CD4-positive, alpha-beta memory T cell (primary cell): ENCODE data around the gene MYO3A. TPM values are rescaled to one million over a fixed set of nuclear protein-coding genes. Genes with fewer than 3 reads are reported as not detected.
A peak's percentile ranks its signal among the peaks of the same experiment; 100 is the strongest.

Experiments
- CTCF ChIA-PET: fragments of 350-600 bp; sonication (Branson Sonifier 250); formaldehyde crosslinking; loops from one replicate; lab custom pipeline; 2021; ENCODE audit warnings: inconsistent platforms; ENCODE audit not compliant: partially characterized antibody; lab: Charles Lee
- POLR2A ChIA-PET: fragments of 350-600 bp; sonication (Branson Sonifier 250); formaldehyde crosslinking; loops from one replicate; lab custom pipeline; 2021; ENCODE audit not compliant: partially characterized antibody; lab: Charles Lee
- DNase-seq, 5 donors: peaks; one replicate each; pipeline versions ENCODE4 v3.0.0 to v3.0.0-alpha.2; 2020 to 2022; ENCODE audit warnings: mixed read lengths in 1 of 5
- H3K27ac ChIP-seq: one replicate; pipeline ENCODE4 v1.7.0; 2013; ENCODE audit warnings: low read depth, low read length
- H3K27me3 ChIP-seq: 2 replicates; pipeline ENCODE4 v1.7.0; 2013; ENCODE audit warnings: mild to moderate bottlenecking, low read length, moderate library complexity; ENCODE audit not compliant: insufficient read depth
- H3K36me3 ChIP-seq: 2 replicates; pipeline ENCODE4 v1.7.0; 2013; ENCODE audit warnings: mild to moderate bottlenecking, low read length, moderate library complexity; ENCODE audit not compliant: insufficient read depth
- H3K4me1 ChIP-seq: 2 replicates; pipeline ENCODE4 v1.7.0; 2013; ENCODE audit warnings: mild to moderate bottlenecking, low read length, moderate library complexity; ENCODE audit not compliant: insufficient read depth
- H3K4me3 ChIP-seq, 2 donors: one replicate each; pipeline ENCODE4 v1.7.0; 2013; ENCODE audit warnings: low read length in 2 of 2, mild to moderate bottlenecking in 1 of 2
- H3K9me3 ChIP-seq, 2 donors: one replicate each; pipeline ENCODE4 v1.7.0; 2013; ENCODE audit warnings: low read length in 2 of 2, control low read depth in 1 of 2; ENCODE audit not compliant: control insufficient read depth in 1 of 2
- H3K27ac Mint-ChIP-seq, 7 donors: one replicate each; pipeline ENCODE4 v1.8.0; 2020 to 2021; ENCODE audit warnings: mixed read lengths in 7 of 7, mild to moderate bottlenecking in 6 of 7, inconsistent platforms in 3 of 7, moderate library complexity in 3 of 7
- H3K27me3 Mint-ChIP-seq, 2 donors: one replicate each; pipeline ENCODE4 v1.8.0; 2020 to 2021; ENCODE audit warnings: mixed read lengths in 2 of 2
- H3K36me3 Mint-ChIP-seq, 2 donors: one replicate each; pipeline ENCODE4 v1.8.0; 2020 to 2021; ENCODE audit warnings: mixed read lengths in 2 of 2, inconsistent platforms in 1 of 2, mild to moderate bottlenecking in 1 of 2
- H3K4me1 Mint-ChIP-seq, 4 donors: one replicate each; pipeline ENCODE4 v1.8.0; 2020 to 2021; ENCODE audit warnings: mixed read lengths in 4 of 4, mild to moderate bottlenecking in 1 of 4
- H3K4me3 Mint-ChIP-seq, 8 donors: one replicate each; pipeline ENCODE4 v1.8.0; 2020 to 2021; ENCODE audit warnings: mixed read lengths in 8 of 8, mild to moderate bottlenecking in 7 of 8, moderate library complexity in 6 of 8, inconsistent platforms in 3 of 8
- H3K9me3 Mint-ChIP-seq, 8 donors: one replicate each; pipeline ENCODE4 v1.8.0; 2020 to 2021; ENCODE audit warnings: mixed read lengths in 8 of 8, mild to moderate bottlenecking in 5 of 8, inconsistent platforms in 3 of 8, moderate library complexity in 1 of 8
- intact Hi-C: fragments of 100-400 bp; cut with micrococcal nuclease; formaldehyde crosslinking; loops from one replicate; pipeline ENCODE4 v1.15.1; 2023
- polyA plus RNA-seq, 2 donors: library from polyadenylated mRNA; unstranded; fragments of 300-500 nt; fragmentation: Illumina TruSeq; gene quantifications; one replicate each; pipeline ENCODE4 v1.2.3, GENCODE V29; 2021
- total RNA-seq, 2 experiments: library from RNA; stranded (reverse); gene quantifications; one replicate each; pipeline ENCODE4 v1.2.3, GENCODE V29; 2021

The MYO3A gene
- total and polyA plus RNA-seq, 4 experiments from 2014 or later = not detected

GRCh38 chr10:26177341-26177740 lies 243.3 kb downstream of the MYO3A start:
- ChIA-PET CTCF (no interaction called here), POLR2A (no interaction called here)
- Histone ChIP-seq H3K27me3 (no peaks in the 10 kb centered on the region), H3K9me3 (no peaks in the 10 kb centered on the region), H3K4me1 (no peaks in the 10 kb centered on the region), H3K27ac (no peak overlapping the region), H3K36me3 (no peaks in the 10 kb centered on the region), H3K4me3 (no peak overlapping the region)
- H3K9me3 Mint-ChIP-seq = no peaks in the 10 kb centered on the region
- H3K4me3 Mint-ChIP-seq = no peak overlapping the region
- no peak for DNase-seq
- H3K4me1 Mint-ChIP-seq = no peaks in the 10 kb centered on the region
- intact Hi-C loops = no loop called here
- peaks cover 4 to 10% of the 10 kb centered on the region in 2 donors for H3K27me3 Mint-ChIP-seq
- H3K27ac Mint-ChIP-seq = no peak overlapping the region
- no peaks in the 10 kb centered on the region for H3K36me3 Mint-ChIP-seq

DNA sequence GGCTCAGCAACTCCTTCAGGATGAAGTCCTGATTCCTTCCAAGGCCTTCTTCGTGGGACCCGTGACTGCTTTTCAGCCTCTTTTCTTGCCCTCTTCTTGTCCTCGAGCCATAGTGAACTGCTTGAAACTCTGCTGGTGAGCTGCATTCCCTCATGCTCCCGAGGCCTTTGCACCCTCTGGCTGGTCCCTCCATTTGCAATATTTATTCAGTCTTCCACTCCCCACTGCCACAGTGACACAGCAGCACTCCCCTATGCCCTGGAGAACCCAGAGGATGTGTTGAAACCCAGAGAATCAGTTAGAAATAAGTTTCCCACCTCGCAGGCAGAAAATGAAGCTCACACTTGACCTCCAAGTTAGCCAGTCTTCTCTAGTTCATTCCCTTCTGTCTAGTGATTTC lies 260.2 kb downstream of the MYO3A start:
- CTCF ChIA-PET = no interaction called here
- peaks cover 0 to 4% (median 0%) of the 10 kb centered on the region in 4 donors for H3K4me1 Mint-ChIP-seq
- H3K27me3 Mint-ChIP-seq = peaks cover 3 to 11% of the 10 kb centered on the region in 2 donors
- intact Hi-C loops = no loop called here
- no peak for DNase-seq
- H3K27ac Mint-ChIP-seq = no peak overlapping the region
- Histone ChIP-seq H3K4me1 (no peaks in the 10 kb centered on the region), H3K36me3 (no peaks in the 10 kb centered on the region), H3K4me3 (no peak overlapping the region), H3K9me3 (no peaks in the 10 kb centered on the region), H3K27me3 (no peaks in the 10 kb centered on the region), H3K27ac (no peak overlapping the region)
- no peak overlapping the region for H3K4me3 Mint-ChIP-seq
- POLR2A ChIA-PET = no interaction called here
- peaks cover 0 to 4% (median 0%) of the 10 kb centered on the region in 8 donors for H3K9me3 Mint-ChIP-seq
- H3K36me3 Mint-ChIP-seq = no peaks in the 10 kb centered on the region

- Mint-ChIP-seq H3K27me3 (peaks cover 0 to under 1% of the 10 kb centered on the region in 2 donors), H3K27ac (no peak overlapping the region), H3K4me1 (peaks cover 0 to 4% (median 0%) of the 10 kb centered on the region in 4 donors), H3K4me3 (no peak overlapping the region), H3K9me3 (peaks cover 0 to 4% (median 0%) of the 10 kb centered on the region in 8 donors), H3K36me3 (no peaks in the 10 kb centered on the region)
- ChIA-PET POLR2A (no interaction called here), CTCF (no interaction called here)
- no peaks in the 10 kb centered on the region for H3K27me3 ChIP-seq
- no peak overlapping the region for H3K27ac ChIP-seq
- H3K4me3 ChIP-seq = no peak overlapping the region
- intact Hi-C loops = no loop called here
- no peaks in the 10 kb centered on the region for H3K4me1 ChIP-seq
- no peaks in the 10 kb centered on the region for H3K9me3 ChIP-seq
- no peaks in the 10 kb centered on the region for H3K36me3 ChIP-seq
- no peak for DNase-seq
Measured at GRCh38 chr10:26197248-26197647, 263.2 kb downstream of the MYO3A start.

DNA sequence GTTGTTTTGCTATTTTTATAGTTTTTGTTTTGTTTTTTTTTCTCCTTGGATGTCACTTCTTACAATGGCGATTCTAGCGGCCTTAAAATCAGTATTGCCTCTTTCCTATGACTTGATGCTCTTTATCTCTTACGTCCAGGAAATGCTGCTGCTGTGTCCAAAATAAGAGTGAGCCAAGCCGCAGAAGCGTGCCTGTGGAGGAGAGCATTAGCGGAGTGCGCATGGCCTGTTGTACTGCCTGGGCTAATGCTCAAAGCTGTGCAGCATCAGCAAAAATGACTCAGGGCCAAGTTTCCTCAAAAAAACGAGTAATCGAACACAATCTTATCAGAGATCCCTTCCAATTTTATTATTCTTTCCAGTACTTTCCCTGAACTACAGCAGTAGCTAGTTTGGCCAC lies 264.1 kb downstream of the MYO3A start:
- intact Hi-C loops = no loop called here
- POLR2A ChIA-PET = no interaction called here
- H3K27ac ChIP-seq = no peak overlapping the region
- H3K4me3 Mint-ChIP-seq = no peak overlapping the region
- no peaks in the 10 kb centered on the region for H3K27me3 ChIP-seq
- H3K4me1 ChIP-seq = no peaks in the 10 kb centered on the region
- no peaks in the 10 kb centered on the region for H3K9me3 ChIP-seq
- H3K27ac Mint-ChIP-seq = no peak overlapping the region
- peaks cover 0 to 4% (median 0%) of the 10 kb centered on the region in 8 donors for H3K9me3 Mint-ChIP-seq
- no peak overlapping the region for H3K4me3 ChIP-seq
- H3K36me3 Mint-ChIP-seq = no peaks in the 10 kb centered on the region
- CTCF ChIA-PET = no interaction called here
- no peaks in the 10 kb centered on the region for H3K36me3 ChIP-seq
- H3K4me1 Mint-ChIP-seq = peaks cover 0 to 4% (median 0%) of the 10 kb centered on the region in 4 donors
- H3K27me3 Mint-ChIP-seq = no peaks in the 10 kb centered on the region
- DNase-seq = no peak

- intact Hi-C loops = no loop called here
- Mint-ChIP-seq H3K4me3 (no peak overlapping the region), H3K4me1 (peaks cover 0 to 4% (median 0%) of the 10 kb centered on the region in 4 donors), H3K27ac (no peak overlapping the region), H3K27me3 (peaks cover 0 to 2% of the 10 kb centered on the region in 2 donors), H3K9me3 (peaks cover 0 to 4% (median 0%) of the 10 kb centered on the region in 8 donors), H3K36me3 (no peaks in the 10 kb centered on the region)
- no peak overlapping the region for H3K4me3 ChIP-seq
- H3K27ac ChIP-seq = no peak overlapping the region
- H3K36me3 ChIP-seq = no peaks in the 10 kb centered on the region
- no peak for DNase-seq
- H3K27me3 ChIP-seq = no peaks in the 10 kb centered on the region
- no peaks in the 10 kb centered on the region for H3K9me3 ChIP-seq
- ChIA-PET CTCF (no interaction called here), POLR2A (no interaction called here)
- no peaks in the 10 kb centered on the region for H3K4me1 ChIP-seq
Measured at GRCh38 chr10:26199841-26200240, 265.8 kb downstream of the MYO3A start.

DNA sequence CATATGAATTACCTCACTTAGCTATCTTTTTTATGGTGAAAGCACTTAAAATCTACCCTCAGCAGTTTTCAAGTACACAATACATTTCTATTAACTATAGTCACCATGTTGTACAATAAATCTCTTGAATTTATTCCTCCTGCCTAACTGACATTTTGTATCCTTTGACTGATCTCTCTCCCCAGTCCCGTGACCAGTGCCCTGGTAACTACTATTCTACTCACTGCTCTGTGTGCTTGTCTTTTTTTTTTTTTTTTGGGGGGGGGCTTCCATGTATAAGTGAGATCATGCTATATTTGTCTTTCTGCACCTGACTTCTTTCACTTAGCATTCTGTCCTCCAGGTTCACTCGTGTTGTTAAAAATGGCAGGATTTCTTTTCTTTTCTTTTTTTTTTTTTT lies 271.2 kb downstream of the MYO3A start:
- DNase-seq = no peak
- POLR2A ChIA-PET = no interaction called here
- CTCF ChIA-PET = no interaction called here
- intact Hi-C loops = no loop called here
- no peaks in the 10 kb centered on the region for H3K9me3 ChIP-seq
- Mint-ChIP-seq H3K36me3 (no peaks in the 10 kb centered on the region), H3K27me3 (peaks cover 0 to 2% of the 10 kb centered on the region in 2 donors), H3K27ac (no peak overlapping the region), H3K4me1 (no peaks in the 10 kb centered on the region), H3K9me3 (peaks cover 0 to 4% (median 0%) of the 10 kb centered on the region in 8 donors), H3K4me3 (no peak overlapping the region)
- no peak overlapping the region for H3K27ac ChIP-seq
- H3K27me3 ChIP-seq = peaks cover 2% of the 10 kb centered on the region
- H3K4me3 ChIP-seq = no peak overlapping the region
- no peaks in the 10 kb centered on the region for H3K36me3 ChIP-seq
- no peaks in the 10 kb centered on the region for H3K4me1 ChIP-seq

DNA sequence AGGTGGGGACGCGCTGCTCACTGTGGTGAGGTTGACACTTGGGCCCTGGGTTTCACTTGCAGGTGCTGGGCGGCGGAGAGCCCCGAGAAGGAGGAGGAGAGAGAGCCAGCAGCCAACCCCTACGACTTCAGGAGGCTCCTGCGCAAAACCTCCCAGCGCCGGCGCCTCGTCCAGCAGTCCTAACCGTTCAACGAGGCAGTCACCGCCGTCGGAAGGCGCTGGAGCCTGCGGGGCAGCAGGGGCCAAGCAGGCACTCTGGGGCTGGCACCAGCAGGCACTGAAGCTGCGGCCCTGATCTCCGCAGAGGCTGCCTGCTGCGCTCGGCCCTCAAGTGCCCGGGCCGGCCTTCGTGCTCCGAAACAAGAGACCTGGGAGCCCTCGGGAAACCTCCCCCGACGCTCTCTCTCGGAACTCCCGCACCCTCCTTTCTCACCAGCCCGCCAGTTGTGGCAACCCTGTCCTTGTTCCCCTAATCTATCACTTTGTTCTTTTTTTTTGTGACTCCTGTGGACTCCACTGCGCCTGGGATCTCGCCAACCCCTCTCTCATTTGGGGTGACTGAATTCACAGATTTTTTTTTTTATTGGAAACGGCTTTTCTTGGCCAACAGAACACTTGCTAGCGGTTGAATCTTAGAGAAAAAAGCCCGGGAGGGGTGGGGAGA lies 277.9 kb downstream of the MYO3A start:
- no peaks in the 10 kb centered on the region for H3K36me3 Mint-ChIP-seq
- no peak for DNase-seq
- intact Hi-C loops = no loop called here
- Histone ChIP-seq H3K27ac (no peak overlapping the region), H3K36me3 (no peaks in the 10 kb centered on the region), H3K4me1 (peaks cover 11% of the 10 kb centered on the region), H3K4me3 (no peak overlapping the region), H3K9me3 (no peaks in the 10 kb centered on the region), H3K27me3 (peaks cover 38% of the 10 kb centered on the region)
- H3K9me3 Mint-ChIP-seq = no peaks in the 10 kb centered on the region
- ChIA-PET POLR2A (no interaction called here), CTCF (no interaction called here)
- peaks cover 35 to 38% of the 10 kb centered on the region in 2 donors for H3K27me3 Mint-ChIP-seq
- H3K27ac Mint-ChIP-seq = no peak overlapping the region
- H3K4me1 Mint-ChIP-seq = peaks cover 3 to 35% (median 21%) of the 10 kb centered on the region in 4 donors
- H3K4me3 Mint-ChIP-seq = peak overlapping the region in 1 of 8 donors; percentile 21
